ENCODE results near the gene GOLGA6C. TPM values are rescaled to one million over a fixed set of nuclear protein-coding genes. Genes with fewer than 3 reads are reported as not detected.

GOLGA6C gene
- total RNA-seq, 1 experiment from 2014 or later, result not detected

GRCh38 chr15:75210811-75211230 lies 47.3 kb upstream of the GOLGA6C start:
- no peak overlapping the region for H3K4me2 ChIP-seq (ENCODE audit: low read length)
- peaks cover 19% of the 10 kb centered on the region; the same call in 1 of the 2 replicates for H4K20me1 ChIP-seq (ENCODE audit: insufficient read depth)
- intact Hi-C loops (cut with micrococcal nuclease), result no loop called here
- H3K27ac ChIP-seq (ENCODE audit: low read depth, low read length), result no peak overlapping the region
- no peaks in the 10 kb centered on the region for H3K9me3 ChIP-seq (ENCODE audit: control insufficient read depth in 1 of 2, insufficient read depth in 1 of 2, low read depth in 1 of 2, low read length in 2 of 2)
- POLR2A ChIA-PET, result no interaction called here
- DNase-seq (ENCODE audit: low read depth, low spot score) (no peak), ATAC-seq (no peak)
- CTCF ChIA-PET, result no interaction called here
- no peaks in the 10 kb centered on the region for H3K4me1 ChIP-seq (ENCODE audit: control insufficient read depth in 1 of 2, insufficient read depth in 2 of 2, low read length in 2 of 2)
- peaks cover 67% of the 10 kb centered on the region for H3K79me2 ChIP-seq (ENCODE audit: insufficient read depth, low read length)
- peaks cover 37 to 70% of the 10 kb centered on the region in 2 experiments; a peak in 3 of 4 replicates for H3K36me3 ChIP-seq (ENCODE audit: control insufficient read depth in 1 of 2, insufficient read depth in 2 of 2, low read length in 2 of 2)
- no peak overlapping the region for H3K4me3 ChIP-seq (replicated peaks in 1 of 2; ENCODE audit: low read depth in 1 of 2, low read length in 2 of 2)
- no peak overlapping the region for H2AFZ ChIP-seq (ENCODE audit: low read depth, low read length, poor library complexity, severe bottlenecking)
- BruUV-seq (replicated peaks), result no TSS peak
- no peak overlapping the region for H3K9ac ChIP-seq (ENCODE audit: low read length)
- no peak for TF ChIP-seq EGR1 (IDR thresholded peaks at IDR 0.05; ENCODE audit: low read depth)
- TF ChIP-seq RAD21 (IDR thresholded peaks at IDR 0.05; ENCODE audit: low read depth), result no peak
- no peak for TF ChIP-seq TCF7L2 (IDR thresholded peaks at IDR 0.05; ENCODE audit: borderline replicate concordance, extremely low read depth, insufficient read depth, insufficient read length)
- TF ChIP-seq, protein P1, sequence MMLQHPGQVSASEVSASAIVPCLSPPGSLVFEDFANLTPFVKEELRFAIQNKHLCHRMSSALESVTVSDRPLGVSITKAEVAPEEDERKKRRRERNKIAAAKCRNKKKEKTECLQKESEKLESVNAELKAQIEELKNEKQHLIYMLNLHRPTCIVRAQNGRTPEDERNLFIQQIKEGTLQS (IDR thresholded peaks at IDR 0.05), result no peak
- no peak for TF ChIP-seq ELF1 (IDR thresholded peaks at IDR 0.05; ENCODE audit: borderline replicate concordance, low read depth)
- no peak for TF ChIP-seq SRF (IDR thresholded peaks at IDR 0.05; ENCODE audit: low read depth)
- TF ChIP-seq ZFX (IDR thresholded peaks at IDR 0.05), result no peak
- no peak for TF ChIP-seq MAX (IDR thresholded peaks at IDR 0.05)
- no peak for TF ChIP-seq EZH2phosphoT487 (IDR thresholded peaks at IDR 0.05; ENCODE audit: borderline replicate concordance)
- no peak for TF ChIP-seq ZNF274 (IDR thresholded peaks at IDR 0.05; ENCODE audit: low read depth, low read length)
- TF ChIP-seq CTCF (IDR thresholded peaks at IDR 0.05 in 2 of 3, conservative IDR thresholded peaks at IDR 0.05 in 1 of 3; ENCODE audit: borderline replicate concordance in 1 of 3, insufficient read depth in 1 of 3, low read depth in 2 of 3, low read length in 2 of 3), result no peak
- TF ChIP-seq EZH2 (IDR thresholded peaks at IDR 0.05), result no peak
- no peak for TF ChIP-seq SIN3A (IDR thresholded peaks at IDR 0.05; ENCODE audit: low read depth)
- no peak for TF ChIP-seq POLR2AphosphoS5 (IDR thresholded peaks at IDR 0.05; ENCODE audit: low read depth, low read length)
- no peak for TF ChIP-seq YY1 (IDR thresholded peaks at IDR 0.05; ENCODE audit: extremely low read depth, insufficient replicate concordance, low read depth, low read length)
- H3K9me2 ChIP-seq (ENCODE audit: insufficient read depth), result no peaks in the 10 kb centered on the region
- H3K27me3 ChIP-seq (ENCODE audit: insufficient read depth, low read length), result no peaks in the 10 kb centered on the region
- RAD21 ChIA-PET (ENCODE audit: low non-redundant PET in 1 of 2, low total read pairs in 2 of 2, uncharacterized antibody in 2 of 2, unreplicated experiment in 2 of 2), result no interaction called here
